Karpas-422 (cell line): Measurements from ENCODE around the gene PALD1. TPM values are rescaled to one million over a fixed set of nuclear protein-coding genes. Genes with fewer than 3 reads are reported as not detected.
"Not testable (repeated sequence)": the region's sequence is repeated elsewhere in the genome, so short reads cannot be mapped to it uniquely, and the experiment has no call there.

Experiments
- DNase-seq: peaks from one replicate; pipeline ENCODE4 v3.0.0-alpha.2; 2015
- H2AFZ ChIP-seq: fragments of 200-600 bp; sonication (generic); 2 replicates; pipeline ENCODE4 v1.6.1; 2014; ENCODE audit warnings: antibody characterized with exemption, low read length, mixed read lengths
- H3K27ac ChIP-seq: fragments of 200-600 bp; sonication (generic); 2 replicates; pipeline ENCODE4 v1.5.1; 2014; ENCODE audit warnings: mild to moderate bottlenecking, low read length, moderate library complexity
- H3K27me3 ChIP-seq: fragments of 200-600 bp; sonication (generic); 2 replicates; pipeline ENCODE4 v1.6.1; 2014; ENCODE audit warnings: low read length, mixed read lengths
- H3K36me3 ChIP-seq: fragments of 200-600 bp; sonication (generic); 2 replicates; pipeline ENCODE4 v1.6.1; 2014; ENCODE audit warnings: low read length, mixed read lengths; ENCODE audit not compliant: insufficient read depth
- H3K4me1 ChIP-seq: fragments of 200-600 bp; sonication (generic); 2 replicates; pipeline ENCODE4 v1.6.1; 2014; ENCODE audit warnings: mild to moderate bottlenecking, low read length, mixed read lengths
- H3K4me2 ChIP-seq: fragments of 200-600 bp; sonication (generic); 2 replicates; pipeline ENCODE4 v1.6.1; 2014; ENCODE audit warnings: low read length, low read depth, mild to moderate bottlenecking; ENCODE audit not compliant: poor library complexity, severe bottlenecking
- H3K4me3 ChIP-seq: fragments of 200-600 bp; sonication (generic); 2 replicates; pipeline ENCODE4 v1.5.1; 2014; ENCODE audit warnings: mild to moderate bottlenecking, antibody characterized with exemption, low read length, mixed read lengths
- H3K79me2 ChIP-seq: fragments of 200-600 bp; sonication (generic); 2 replicates; pipeline ENCODE4 v1.6.1; 2014; ENCODE audit warnings: mild to moderate bottlenecking, low read length, mixed read lengths
- H3K9ac ChIP-seq: fragments of 200-600 bp; sonication (generic); 2 replicates; pipeline ENCODE4 v1.6.0; 2014; ENCODE audit warnings: low read length
- H3K9me2 ChIP-seq: fragments of 200-600 bp; sonication (generic), shearing (Covaris generic); replicated peaks from 2 replicates; pipeline ENCODE4 v1.6.0; 2014; ENCODE audit warnings: mild to moderate bottlenecking, low read length, moderate library complexity; ENCODE audit not compliant: insufficient read depth
- H3K9me3 ChIP-seq: fragments of 300-700, 200-600 bp; sonication (generic); 2 replicates; pipeline ENCODE4 v1.6.1; 2014; ENCODE audit warnings: low read length, mixed read lengths
- H4K20me1 ChIP-seq: fragments of 200-600 bp; sonication (generic); 2 replicates; pipeline ENCODE4 v1.6.1; 2014; ENCODE audit warnings: mild to moderate bottlenecking, antibody characterized with exemption, low read length, low read depth; ENCODE audit not compliant: insufficient read depth
- total RNA-seq: library from RNA; depleted of rRNA; stranded (reverse); fragments of >200 nt; shearing (Covaris generic); gene quantifications from 2 replicates; pipeline ENCODE4 v1.2.3, GENCODE V29; 2014; ENCODE audit warnings: low replicate concordance

Gene PALD1
- total RNA-seq, 1 experiment from 2014 or later, result 54.7 TPM

- Histone ChIP-seq H3K4me3 (no peak overlapping the region), H2AFZ (no peak overlapping the region), H3K36me3 (peaks cover 6% of the 10 kb centered on the region; the same call in 1 of the 2 replicates), H3K9ac (no peak overlapping the region), H3K9me2 (no peaks in the 10 kb centered on the region), H3K27ac (no peak overlapping the region), H3K27me3 (no peaks in the 10 kb centered on the region), H3K4me2 (no peak overlapping the region), H4K20me1 (no peaks in the 10 kb centered on the region), H3K79me2 (no peaks in the 10 kb centered on the region), H3K9me3 (no peaks in the 10 kb centered on the region), H3K4me1 (peaks cover 9% of the 10 kb centered on the region)
- DNase-seq, result no peak
Observed at GRCh38 chr10:70578371-70578947, 99.9 kb downstream of the PALD1 start.

DNA sequence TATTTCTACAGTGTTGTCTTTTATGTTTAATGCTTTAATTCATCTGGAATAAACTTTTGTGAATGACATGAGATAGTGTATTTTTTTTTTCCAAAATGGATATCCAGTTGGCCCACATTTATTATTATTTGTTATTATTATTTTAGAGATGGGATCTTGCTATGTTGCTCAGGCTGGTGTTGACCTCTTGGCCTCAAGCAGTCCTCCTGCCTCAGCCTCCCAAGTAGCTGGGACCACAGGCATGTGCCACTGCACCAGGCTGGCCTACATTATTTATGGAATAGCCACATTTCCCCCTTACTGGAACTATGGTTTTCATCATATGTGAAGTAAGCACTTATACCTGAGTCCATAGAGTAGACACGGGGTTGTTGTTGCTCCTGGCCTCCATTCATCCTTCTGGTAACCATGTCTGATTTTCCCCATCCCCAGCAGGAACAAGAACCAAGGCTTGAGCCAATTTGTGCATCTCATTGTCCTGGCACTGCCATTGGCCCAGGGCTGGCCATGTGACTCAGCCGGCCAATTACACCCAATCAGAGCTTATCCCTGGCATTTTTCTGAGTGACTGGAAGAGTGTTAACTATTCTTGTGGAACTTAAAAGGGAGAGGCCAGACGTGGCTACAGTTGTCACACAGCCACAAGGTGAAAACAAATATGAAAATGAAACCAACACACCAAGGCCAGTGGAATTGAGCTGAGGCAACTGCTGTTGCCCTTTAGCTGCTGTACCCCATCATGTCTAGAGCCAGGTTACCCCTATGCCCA, 100.9 kb downstream of the PALD1 start:
- Histone ChIP-seq H3K9ac (no peak overlapping the region), H2AFZ (no peak overlapping the region), H3K9me2 (no peaks in the 10 kb centered on the region), H3K9me3 (no peaks in the 10 kb centered on the region), H4K20me1 (no peaks in the 10 kb centered on the region), H3K27me3 (no peaks in the 10 kb centered on the region), H3K36me3 (peaks cover 6% of the 10 kb centered on the region; the same call in 1 of the 2 replicates), H3K4me3 (no peak overlapping the region), H3K4me1 (peaks cover 9% of the 10 kb centered on the region), H3K79me2 (no peaks in the 10 kb centered on the region), H3K4me2 (no peak overlapping the region), H3K27ac (no peak overlapping the region)
- DNase-seq, result no peak

GRCh38 chr10:70581176-70581575, 102.6 kb downstream of the PALD1 start:
- not testable (repeated sequence) for H3K36me3 ChIP-seq, H3K4me1 ChIP-seq, DNase-seq, H3K4me3 ChIP-seq, H3K9me2 ChIP-seq, H3K79me2 ChIP-seq, H3K4me2 ChIP-seq, H4K20me1 ChIP-seq, H3K9ac ChIP-seq, H3K9me3 ChIP-seq, H3K27ac ChIP-seq, H3K27me3 ChIP-seq, H2AFZ ChIP-seq

- no peaks in the 10 kb centered on the region for H3K9me2 ChIP-seq
- H3K4me1 ChIP-seq, result peaks cover 3% of the 10 kb centered on the region
- no peak overlapping the region for H3K4me2 ChIP-seq
- no peaks in the 10 kb centered on the region; the same call in 1 of the 2 replicates for H4K20me1 ChIP-seq
- H3K36me3 ChIP-seq, result peaks cover 6% of the 10 kb centered on the region; the same call in 1 of the 2 replicates
- H3K79me2 ChIP-seq, result no peaks in the 10 kb centered on the region
- H2AFZ ChIP-seq, result no peak overlapping the region
- DNase-seq, result no peak
- no peak overlapping the region for H3K27ac ChIP-seq
- H3K4me3 ChIP-seq, result no peak overlapping the region
- no peak overlapping the region for H3K9ac ChIP-seq
- H3K9me3 ChIP-seq, result no peaks in the 10 kb centered on the region
- no peaks in the 10 kb centered on the region for H3K27me3 ChIP-seq
Observed at GRCh38 chr10:70582793-70583668, 104.5 kb downstream of the PALD1 start.

DNA sequence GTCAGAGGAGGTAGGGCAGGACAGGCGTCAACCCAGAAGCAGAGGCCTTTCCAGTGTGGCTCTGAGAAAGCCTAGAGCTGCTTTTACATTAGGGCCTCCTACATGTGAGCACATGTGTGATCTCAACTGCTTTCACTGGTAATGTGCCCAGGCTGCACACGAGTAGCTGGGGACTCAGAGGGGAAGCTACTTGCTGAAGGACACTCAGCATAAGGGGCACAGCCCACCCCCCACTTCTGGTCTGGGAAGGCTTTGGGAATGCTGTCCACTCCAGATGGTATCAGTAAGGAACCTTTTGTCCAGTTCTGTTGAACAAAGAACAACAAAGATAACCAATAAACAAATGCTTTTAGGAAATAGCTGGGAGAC, 105.1 kb downstream of the PALD1 start:
- Histone ChIP-seq H4K20me1 (no peaks in the 10 kb centered on the region; the same call in 1 of the 2 replicates), H3K27ac (no peak overlapping the region), H3K4me2 (no peak overlapping the region), H3K4me3 (no peak overlapping the region), H3K4me1 (peaks cover 6% of the 10 kb centered on the region), H3K27me3 (no peaks in the 10 kb centered on the region), H3K79me2 (no peaks in the 10 kb centered on the region), H3K9me3 (no peaks in the 10 kb centered on the region), H3K9me2 (no peaks in the 10 kb centered on the region), H3K9ac (no peak overlapping the region), H2AFZ (no peak overlapping the region), H3K36me3 (peaks cover 4% of the 10 kb centered on the region; the same call in 1 of the 2 replicates)
- DNase-seq, result no peak

GRCh38 chr10:70584366-70584765, 105.8 kb downstream of the PALD1 start:
- H3K79me2 ChIP-seq, result no peaks in the 10 kb centered on the region
- no peaks in the 10 kb centered on the region for H3K9me3 ChIP-seq
- no peak overlapping the region for H3K4me2 ChIP-seq
- H4K20me1 ChIP-seq, result no peaks in the 10 kb centered on the region; the same call in 1 of the 2 replicates
- DNase-seq, result no peak
- no peaks in the 10 kb centered on the region for H3K9me2 ChIP-seq
- H3K27ac ChIP-seq, result no peak overlapping the region
- no peak overlapping the region for H3K9ac ChIP-seq
- H3K4me3 ChIP-seq, result no peak overlapping the region
- H3K36me3 ChIP-seq, result no peaks in the 10 kb centered on the region
- no peaks in the 10 kb centered on the region for H3K27me3 ChIP-seq
- H3K4me1 ChIP-seq, result peaks cover 6% of the 10 kb centered on the region
- H2AFZ ChIP-seq, result no peak overlapping the region

DNA sequence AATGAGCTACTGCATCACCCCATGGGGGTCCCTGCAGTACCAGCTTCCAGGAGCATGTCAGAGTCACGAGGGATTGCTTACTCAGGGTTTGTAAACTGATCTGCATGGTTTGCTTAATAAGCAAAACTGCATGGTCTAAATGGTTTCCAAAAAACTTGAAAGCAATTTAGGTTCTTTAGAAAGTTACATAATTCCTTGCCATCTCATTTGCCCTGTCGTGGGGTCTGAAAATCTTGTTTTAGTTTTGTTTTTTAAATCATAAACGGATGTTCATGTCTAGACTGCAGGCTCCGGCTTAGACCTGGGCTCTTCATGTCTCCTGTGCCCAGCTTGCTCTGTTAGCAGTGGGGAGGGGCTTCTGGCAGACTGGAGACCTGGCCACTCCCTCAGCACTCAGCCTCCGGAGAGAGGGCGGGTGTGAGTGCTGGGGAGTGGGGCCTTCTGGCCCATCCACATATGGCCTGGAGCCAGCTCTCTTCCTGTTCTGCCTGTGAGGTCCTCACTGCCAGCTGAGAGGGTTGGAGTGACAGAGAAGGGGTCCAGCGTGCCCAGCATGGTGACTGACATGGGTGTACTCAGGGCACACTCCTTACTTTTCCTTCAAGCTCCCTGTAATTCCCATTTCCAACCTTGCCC, 106.5 kb downstream of the PALD1 start:
- Histone ChIP-seq H3K4me1 (peaks cover 6% of the 10 kb centered on the region), H3K9ac (no peak overlapping the region), H3K4me3 (no peak overlapping the region), H4K20me1 (no peaks in the 10 kb centered on the region; the same call in 1 of the 2 replicates), H2AFZ (no peak overlapping the region), H3K79me2 (no peaks in the 10 kb centered on the region), H3K4me2 (no peak overlapping the region), H3K9me2 (no peaks in the 10 kb centered on the region), H3K27me3 (no peaks in the 10 kb centered on the region), H3K36me3 (no peaks in the 10 kb centered on the region), H3K27ac (no peak overlapping the region), H3K9me3 (no peaks in the 10 kb centered on the region)
- no peak for DNase-seq
